NB4 (cell line): Measurements from ENCODE around the gene RLN1.

Experiments
- POLR2A ChIP-seq: IDR thresholded peaks from 2 replicates; pipeline ENCODE4 v1.6.1; 2011; ENCODE audit warnings: mild to moderate bottlenecking; ENCODE audit not compliant: insufficient read length; ENCODE audit errors: extremely low read depth
- TF ChIP-seq, protein P1 (sequence below): IDR thresholded peaks from one replicate; pipeline ENCODE4 v1.5.1; 2012; ENCODE audit warnings: low read depth, low read length

DNA sequence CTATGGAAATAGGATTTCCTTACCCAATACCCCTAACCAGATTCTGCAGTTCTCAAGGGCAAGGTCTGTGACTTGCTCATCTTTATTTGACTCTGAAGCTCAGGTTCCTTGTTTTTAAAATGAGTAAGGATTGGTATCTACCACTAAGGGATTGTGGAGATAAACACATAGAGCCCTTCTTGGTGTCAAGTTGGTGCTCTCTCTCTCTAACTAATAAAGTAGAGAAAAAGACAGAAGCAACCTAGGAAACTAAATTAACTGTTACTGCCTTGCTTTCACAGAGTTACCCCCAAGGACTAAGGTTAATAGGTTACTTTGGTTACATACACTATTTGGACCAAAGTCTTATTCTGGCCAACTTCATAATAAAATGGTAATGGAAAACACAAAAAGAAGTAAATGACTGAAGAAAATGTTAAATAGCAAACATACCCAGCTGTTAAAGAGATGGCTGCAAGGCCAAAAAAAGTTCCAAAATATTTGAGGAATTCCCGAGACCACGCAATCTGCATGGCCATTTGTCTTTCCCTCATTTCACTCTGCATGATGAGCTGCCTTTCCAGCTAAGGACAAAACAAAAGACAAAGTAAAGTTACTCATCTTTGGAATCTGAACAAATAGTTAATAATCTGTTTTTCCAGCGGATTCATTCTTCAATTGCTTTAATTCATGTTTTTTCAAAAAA lies 21.8 kb upstream of the RLN1 start:
- TF ChIP-seq, protein P1, sequence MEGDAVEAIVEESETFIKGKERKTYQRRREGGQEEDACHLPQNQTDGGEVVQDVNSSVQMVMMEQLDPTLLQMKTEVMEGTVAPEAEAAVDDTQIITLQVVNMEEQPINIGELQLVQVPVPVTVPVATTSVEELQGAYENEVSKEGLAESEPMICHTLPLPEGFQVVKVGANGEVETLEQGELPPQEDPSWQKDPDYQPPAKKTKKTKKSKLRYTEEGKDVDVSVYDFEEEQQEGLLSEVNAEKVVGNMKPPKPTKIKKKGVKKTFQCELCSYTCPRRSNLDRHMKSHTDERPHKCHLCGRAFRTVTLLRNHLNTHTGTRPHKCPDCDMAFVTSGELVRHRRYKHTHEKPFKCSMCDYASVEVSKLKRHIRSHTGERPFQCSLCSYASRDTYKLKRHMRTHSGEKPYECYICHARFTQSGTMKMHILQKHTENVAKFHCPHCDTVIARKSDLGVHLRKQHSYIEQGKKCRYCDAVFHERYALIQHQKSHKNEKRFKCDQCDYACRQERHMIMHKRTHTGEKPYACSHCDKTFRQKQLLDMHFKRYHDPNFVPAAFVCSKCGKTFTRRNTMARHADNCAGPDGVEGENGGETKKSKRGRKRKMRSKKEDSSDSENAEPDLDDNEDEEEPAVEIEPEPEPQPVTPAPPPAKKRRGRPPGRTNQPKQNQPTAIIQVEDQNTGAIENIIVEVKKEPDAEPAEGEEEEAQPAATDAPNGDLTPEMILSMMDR: no peak
- TF ChIP-seq POLR2A: no peak
